ENCODE measurements around the gene SATB2. TPM values are rescaled to one million over a fixed set of nuclear protein-coding genes. Genes with fewer than 3 reads are reported as not detected.

The SATB2 gene
- total RNA-seq, 1 experiment from 2014 or later = 7.8 TPM

- BruUV-seq (replicated peaks) = no TSS peak
Observed at GRCh38 chr2:199309973-199310372, 147.8 kb downstream of the SATB2 start.

DNA sequence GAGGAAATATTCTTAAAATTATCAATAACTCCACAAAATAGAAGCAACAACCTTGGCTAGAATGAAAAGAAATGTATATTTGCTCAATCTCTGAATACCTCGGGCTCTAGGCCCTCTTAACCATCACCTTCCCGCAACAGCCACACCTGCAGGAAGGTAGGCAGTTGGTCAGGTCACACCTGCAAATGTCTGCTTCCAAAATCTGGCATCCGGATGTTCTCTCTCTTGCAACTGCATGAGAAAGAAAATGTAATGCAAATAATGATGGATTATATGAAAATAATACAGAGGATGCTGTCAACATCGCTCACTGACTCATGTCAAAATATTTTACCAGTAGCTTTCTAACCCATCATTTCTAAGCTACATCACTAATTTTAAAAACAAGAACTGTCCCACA lies 148.3 kb downstream of the SATB2 start:
- Histone ChIP-seq H3K9me3 (ENCODE audit: insufficient read depth, low read depth) (no peaks in the 10 kb centered on the region), H3K27me3 (ENCODE audit: insufficient read depth, low read depth) (no peaks in the 10 kb centered on the region), H3F3A (ENCODE audit: insufficient read depth, low read depth) (no peaks in the 10 kb centered on the region), H3K79me2 (ENCODE audit: low read depth) (no peaks in the 10 kb centered on the region), H3K4me3 (no peak overlapping the region), H3K9me2 (ENCODE audit: insufficient read depth) (no peaks in the 10 kb centered on the region), H4K20me1 (ENCODE audit: insufficient read depth) (no peaks in the 10 kb centered on the region; the same call in 1 of the 2 replicates), H3K4me1 (replicated peaks; ENCODE audit: insufficient read depth) (no peaks in the 10 kb centered on the region), H3K36me3 (ENCODE audit: low read depth) (no peaks in the 10 kb centered on the region), H2AFZ (no peak overlapping the region), H3K4me2 (no peak overlapping the region), H3K27ac (no peak overlapping the region)
- CTCF ChIA-PET = no interaction called here
- TF ChIP-seq EZH2 (IDR thresholded peaks at IDR 0.05; ENCODE audit: low read depth) (no peak), CTCF (conservative IDR thresholded peaks at IDR 0.05) (no peak)
- DNase-seq = no peak
- POLR2A ChIA-PET (ENCODE audit: unreplicated experiment) = no interaction called here
- no TSS peak for BruUV-seq (replicated peaks)
- intact Hi-C loops (cut with micrococcal nuclease; ENCODE audit: unreplicated experiment) = no loop called here

More at GRCh38 chr2:199309973-199310372, 147.8 kb downstream of the SATB2 start:
- Histone ChIP-seq H3K4me2 (no peak overlapping the region), H3K27me3 (ENCODE audit: insufficient read depth, low read depth) (no peaks in the 10 kb centered on the region), H2AFZ (no peak overlapping the region), H4K20me1 (ENCODE audit: insufficient read depth) (no peaks in the 10 kb centered on the region; the same call in 1 of the 2 replicates), H3F3A (ENCODE audit: insufficient read depth, low read depth) (no peaks in the 10 kb centered on the region), H3K79me2 (ENCODE audit: low read depth) (no peaks in the 10 kb centered on the region), H3K9me2 (ENCODE audit: insufficient read depth) (no peaks in the 10 kb centered on the region), H3K27ac (no peak overlapping the region), H3K4me1 (replicated peaks; ENCODE audit: insufficient read depth) (no peaks in the 10 kb centered on the region), H3K9me3 (ENCODE audit: insufficient read depth, low read depth) (no peaks in the 10 kb centered on the region), H3K4me3 (no peak overlapping the region), H3K36me3 (ENCODE audit: low read depth) (no peaks in the 10 kb centered on the region)
- intact Hi-C loops (cut with micrococcal nuclease; ENCODE audit: unreplicated experiment) = no loop called here
- ChIA-PET CTCF (no interaction called here), POLR2A (ENCODE audit: unreplicated experiment) (no interaction called here)
- DNase-seq = no peak
- TF ChIP-seq EZH2 (IDR thresholded peaks at IDR 0.05; ENCODE audit: low read depth) (no peak), CTCF (conservative IDR thresholded peaks at IDR 0.05) (no peak)

DNA sequence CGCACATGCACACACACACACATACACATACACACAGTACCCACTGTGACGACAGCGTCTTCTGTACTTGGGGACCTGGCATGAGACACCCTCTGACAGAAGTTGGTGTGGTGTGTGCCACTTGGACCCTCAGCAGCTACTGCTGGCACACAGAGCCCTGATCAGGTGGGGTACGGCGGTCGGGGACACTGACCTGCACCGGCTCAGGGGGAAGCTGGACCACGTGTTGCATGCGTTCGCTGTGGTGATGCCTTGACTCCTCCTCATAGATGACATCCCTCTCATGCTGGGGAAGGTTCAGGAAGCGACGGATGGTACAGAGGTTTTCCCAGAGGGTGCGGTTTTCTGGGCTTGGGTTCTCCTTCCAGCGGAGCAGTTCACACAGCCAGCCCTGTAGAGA lies 149.2 kb downstream of the SATB2 start:
- Histone ChIP-seq H3K79me2 (ENCODE audit: low read depth) (no peaks in the 10 kb centered on the region), H3F3A (ENCODE audit: insufficient read depth, low read depth) (no peaks in the 10 kb centered on the region), H3K4me3 (no peak overlapping the region), H3K4me2 (no peak overlapping the region), H3K9me3 (ENCODE audit: insufficient read depth, low read depth) (no peaks in the 10 kb centered on the region), H3K36me3 (ENCODE audit: low read depth) (no peaks in the 10 kb centered on the region), H3K4me1 (replicated peaks; ENCODE audit: insufficient read depth) (no peaks in the 10 kb centered on the region), H3K27me3 (ENCODE audit: insufficient read depth, low read depth) (no peaks in the 10 kb centered on the region), H3K27ac (no peak overlapping the region), H3K9me2 (ENCODE audit: insufficient read depth) (no peaks in the 10 kb centered on the region), H4K20me1 (ENCODE audit: insufficient read depth) (no peaks in the 10 kb centered on the region; the same call in 1 of the 2 replicates), H2AFZ (no peak overlapping the region)
- no peak for DNase-seq
- TF ChIP-seq CTCF (conservative IDR thresholded peaks at IDR 0.05) (no peak), EZH2 (IDR thresholded peaks at IDR 0.05; ENCODE audit: low read depth) (no peak)
- BruUV-seq (replicated peaks) = no TSS peak
- ChIA-PET CTCF (no interaction called here), POLR2A (ENCODE audit: unreplicated experiment) (no interaction called here)
- intact Hi-C loops (cut with micrococcal nuclease; ENCODE audit: unreplicated experiment) = no loop called here
